Subcutaneous abdominal adipose tissue (tissue), 5 donors: ENCODE data around the gene ACTR3.

Experiments used
- H3K27ac ChIP-seq: one replicate; pipeline ENCODE4 v1.7.0; 2013; ENCODE audit warnings: low read depth, mild to moderate bottlenecking, inconsistent platforms, low read length, moderate library complexity
- H3K27me3 ChIP-seq, 5 donors: one replicate each; pipeline ENCODE4 v1.7.0; 2013; ENCODE audit warnings: low read length in 5 of 5, inconsistent platforms in 1 of 5; ENCODE audit not compliant: control insufficient read depth in 5 of 5, insufficient read depth in 4 of 5
- H3K36me3 ChIP-seq, 5 donors: one replicate each; pipeline ENCODE4 v1.7.0; 2013; ENCODE audit warnings: low read length in 5 of 5; ENCODE audit not compliant: control insufficient read depth in 5 of 5, insufficient read depth in 5 of 5
- H3K4me1 ChIP-seq, 5 donors: one replicate each; pipeline ENCODE4 v1.7.0; 2013; ENCODE audit warnings: low read length in 5 of 5, mild to moderate bottlenecking in 3 of 5, moderate library complexity in 1 of 5; ENCODE audit not compliant: control insufficient read depth in 5 of 5, insufficient read depth in 5 of 5
- H3K4me3 ChIP-seq, 5 donors: one replicate each; pipeline ENCODE4 v1.7.0; 2013; ENCODE audit warnings: low read length in 5 of 5, low read depth in 1 of 5
- H3K9ac ChIP-seq, 5 donors: one replicate each; pipeline ENCODE4 v1.7.0; 2013; ENCODE audit warnings: low read length in 5 of 5, mild to moderate bottlenecking in 4 of 5, moderate library complexity in 3 of 5
- H3K9me3 ChIP-seq, 5 donors: one replicate each; pipeline ENCODE4 v1.7.0; 2013; ENCODE audit warnings: low read length in 5 of 5; ENCODE audit not compliant: control insufficient read depth in 5 of 5
- donor health status: healthy.
- donor health status: healthy.
- donor health status: healthy.
- donor health status: healthy.
- donor health status: healthy.

The ACTR3 gene

GRCh38 chr2:113851640-113852039 lies 38.2 kb upstream of the ACTR3 start:
- H3K9me3 ChIP-seq: no peaks in the 10 kb centered on the region
- no peak overlapping the region for H3K4me3 ChIP-seq
- H3K27ac ChIP-seq: no peak overlapping the region
- H3K36me3 ChIP-seq: no peaks in the 10 kb centered on the region
- H3K4me1 ChIP-seq: no peaks in the 10 kb centered on the region
- no peaks in the 10 kb centered on the region for H3K27me3 ChIP-seq
- H3K9ac ChIP-seq: no peak overlapping the region

GRCh38 chr2:113854208-113854607 lies 35.7 kb upstream of the ACTR3 start:
- Histone ChIP-seq H3K4me1 (peaks cover 0 to 5% (median 0%) of the 10 kb centered on the region in 5 donors), H3K27me3 (no peaks in the 10 kb centered on the region), H3K9ac (no peak overlapping the region), H3K36me3 (no peaks in the 10 kb centered on the region), H3K4me3 (no peak overlapping the region), H3K9me3 (no peaks in the 10 kb centered on the region), H3K27ac (no peak overlapping the region)

GRCh38 chr2:113854970-113855740 lies 34.7 kb upstream of the ACTR3 start:
- H3K9ac ChIP-seq: no peak overlapping the region
- H3K27ac ChIP-seq: no peak overlapping the region
- no peaks in the 10 kb centered on the region for H3K9me3 ChIP-seq
- peaks cover 0 to 5% (median 0%) of the 10 kb centered on the region in 5 donors for H3K4me1 ChIP-seq
- no peaks in the 10 kb centered on the region for H3K27me3 ChIP-seq
- no peaks in the 10 kb centered on the region for H3K36me3 ChIP-seq
- H3K4me3 ChIP-seq: no peak overlapping the region

- Histone ChIP-seq H3K27ac (no peak overlapping the region), H3K4me3 (no peak overlapping the region), H3K27me3 (no peaks in the 10 kb centered on the region), H3K4me1 (peaks cover 0 to 5% (median 0%) of the 10 kb centered on the region in 5 donors), H3K36me3 (no peaks in the 10 kb centered on the region), H3K9ac (no peak overlapping the region), H3K9me3 (no peaks in the 10 kb centered on the region)
These were observed 32.4 kb upstream of the ACTR3 start for GRCh38 chr2:113857464-113857863.

- no peaks in the 10 kb centered on the region for H3K9me3 ChIP-seq
- peaks cover 0 to 5% (median 0%) of the 10 kb centered on the region in 5 donors for H3K4me1 ChIP-seq
- no peaks in the 10 kb centered on the region for H3K36me3 ChIP-seq
- no peak overlapping the region for H3K9ac ChIP-seq
- no peaks in the 10 kb centered on the region for H3K27me3 ChIP-seq
- no peak overlapping the region for H3K4me3 ChIP-seq
- peak overlapping the region; percentile 27 for H3K27ac ChIP-seq
These were observed 31.1 kb upstream of the ACTR3 start for GRCh38 chr2:113858764-113859163.

GRCh38 chr2:113861740-113862139 lies 28.1 kb upstream of the ACTR3 start:
- peaks cover 0 to 5% (median 0%) of the 10 kb centered on the region in 5 donors for H3K4me1 ChIP-seq
- H3K27ac ChIP-seq: no peak overlapping the region
- H3K9ac ChIP-seq: no peak overlapping the region
- no peak overlapping the region for H3K4me3 ChIP-seq
- H3K36me3 ChIP-seq: no peaks in the 10 kb centered on the region
- peaks cover 0 to 6% (median 0%) of the 10 kb centered on the region in 5 donors for H3K27me3 ChIP-seq
- no peaks in the 10 kb centered on the region for H3K9me3 ChIP-seq

GRCh38 chr2:113863144-113863543 lies 26.7 kb upstream of the ACTR3 start:
- Histone ChIP-seq H3K27me3 (peaks cover 0 to 6% (median 0%) of the 10 kb centered on the region in 5 donors), H3K9me3 (no peaks in the 10 kb centered on the region), H3K9ac (no peak overlapping the region), H3K36me3 (no peaks in the 10 kb centered on the region), H3K4me1 (peaks cover 0 to 5% (median 0%) of the 10 kb centered on the region in 5 donors), H3K4me3 (no peak overlapping the region), H3K27ac (no peak overlapping the region)

- H3K9ac ChIP-seq: no peak overlapping the region
- H3K4me1 ChIP-seq: no peaks in the 10 kb centered on the region
- H3K27me3 ChIP-seq: peaks cover 0 to 6% (median 3%) of the 10 kb centered on the region in 5 donors
- H3K4me3 ChIP-seq: no peak overlapping the region
- no peaks in the 10 kb centered on the region for H3K36me3 ChIP-seq
- H3K9me3 ChIP-seq: no peaks in the 10 kb centered on the region
- no peak overlapping the region for H3K27ac ChIP-seq
These were observed 22.3 kb upstream of the ACTR3 start for GRCh38 chr2:113867571-113867970.

- Histone ChIP-seq H3K27me3 (peaks cover 0 to 6% (median 3%) of the 10 kb centered on the region in 5 donors), H3K27ac (no peak overlapping the region), H3K4me1 (peaks cover 0 to 7% (median 4%) of the 10 kb centered on the region in 5 donors), H3K4me3 (no peak overlapping the region), H3K9ac (no peak overlapping the region), H3K9me3 (no peaks in the 10 kb centered on the region), H3K36me3 (no peaks in the 10 kb centered on the region)
These were observed 20.6 kb upstream of the ACTR3 start for GRCh38 chr2:113869253-113869652.

GRCh38 chr2:113872201-113872600 lies 17.7 kb upstream of the ACTR3 start:
- Histone ChIP-seq H3K27me3 (peaks cover 0 to 4% (median 0%) of the 10 kb centered on the region in 5 donors), H3K27ac (no peak overlapping the region), H3K9ac (no peak overlapping the region), H3K4me3 (no peak overlapping the region), H3K36me3 (no peaks in the 10 kb centered on the region), H3K9me3 (no peaks in the 10 kb centered on the region), H3K4me1 (peaks cover 0 to 7% (median 4%) of the 10 kb centered on the region in 5 donors)
